SW480 (cell line): ENCODE measurements around the gene PPL.
"Not testable (repeated sequence)": the region's sequence is repeated elsewhere in the genome, so short reads cannot be mapped to it uniquely, and the experiment has no call there.

ENCODE experiments used
- DNase-seq: peaks from one replicate; pipeline ENCODE4 v3.0.0-alpha.2; 2016; ENCODE audit warnings: low spot score

Gene PPL

GRCh38 chr16:4958510-4959438, 21.8 kb upstream of the PPL start:
- DNase-seq, result no peak

DNA sequence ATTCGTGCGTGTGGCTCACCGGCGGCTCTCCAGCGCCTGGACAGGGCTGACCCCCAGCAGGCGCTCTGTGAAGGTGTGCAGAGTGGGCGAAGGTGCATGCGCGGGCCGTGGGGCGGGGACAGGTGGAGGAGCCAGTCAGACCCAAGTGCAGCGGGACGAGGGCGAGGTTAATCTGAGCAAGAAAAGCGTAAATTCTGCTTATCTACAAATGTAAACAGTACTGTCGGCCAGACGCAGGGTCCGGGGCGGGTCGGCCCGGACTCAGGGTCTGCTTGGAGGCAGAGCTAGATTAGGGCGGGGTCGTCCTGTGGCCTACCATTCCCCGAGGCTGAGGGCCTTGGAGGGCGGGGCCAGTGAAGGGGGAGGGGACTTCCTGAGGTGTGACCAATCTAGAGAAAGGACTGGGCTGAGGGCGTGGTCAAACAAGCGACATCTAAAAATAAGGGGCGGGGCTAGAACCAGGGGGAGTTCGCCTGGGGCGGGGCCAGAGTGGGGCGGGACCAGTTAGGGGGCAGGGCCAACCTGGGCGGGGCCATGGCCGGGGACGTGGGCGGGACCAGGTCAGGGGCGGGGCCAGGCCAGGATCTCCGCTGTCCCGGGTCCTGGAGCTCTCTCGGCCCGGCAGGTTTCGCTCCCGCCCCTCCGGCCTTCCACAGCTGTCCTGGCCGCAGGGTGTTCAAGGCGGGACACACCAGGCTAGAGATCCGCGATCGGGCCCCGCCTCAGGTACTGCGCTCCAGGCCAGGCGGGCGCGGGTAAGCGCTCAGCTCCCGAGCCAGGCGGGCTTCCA, 21.0 kb upstream of the PPL start, which contains the start of gene SEC14L5:
SEC14L5 (plus strand) TSS at position 611 of the 790 bp plus-strand sequence. CDS start 994 bp downstream, outside the sequence.
- peak; percentile 97 for DNase-seq

GRCh38 chr16:4957420-4957719, 20.4 kb upstream of the PPL start:
- DNase-seq, result no peak

- DNase-seq, result no peak
Measured at GRCh38 chr16:4954714-4955113, 17.8 kb upstream of the PPL start.

- DNase-seq, result not testable (repeated sequence)
Measured at GRCh38 chr16:4951583-4951982, 14.6 kb upstream of the PPL start.

DNA sequence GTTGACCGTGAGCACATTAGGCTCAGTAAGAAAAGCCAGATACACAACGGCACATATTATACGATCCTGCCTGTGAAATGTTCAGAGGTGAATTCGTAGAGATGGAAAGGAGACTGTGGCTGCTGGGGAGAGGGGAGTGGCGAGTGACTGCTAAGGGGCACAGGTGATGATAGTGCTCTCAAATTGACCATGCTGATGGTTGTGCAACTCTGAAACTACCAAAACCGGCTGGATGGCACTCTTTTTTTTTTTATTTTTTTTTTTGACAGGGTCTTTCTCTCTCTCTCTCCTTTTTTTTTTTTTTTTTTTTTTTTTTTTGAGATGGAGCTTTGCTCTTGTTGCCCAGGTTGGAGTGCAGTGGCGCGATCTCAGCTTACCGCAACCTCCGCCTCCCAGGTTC, 13.0 kb upstream of the PPL start:
- no peak for DNase-seq

GRCh38 chr16:4948903-4949766, 12.2 kb upstream of the PPL start:
- no peak for DNase-seq

DNA sequence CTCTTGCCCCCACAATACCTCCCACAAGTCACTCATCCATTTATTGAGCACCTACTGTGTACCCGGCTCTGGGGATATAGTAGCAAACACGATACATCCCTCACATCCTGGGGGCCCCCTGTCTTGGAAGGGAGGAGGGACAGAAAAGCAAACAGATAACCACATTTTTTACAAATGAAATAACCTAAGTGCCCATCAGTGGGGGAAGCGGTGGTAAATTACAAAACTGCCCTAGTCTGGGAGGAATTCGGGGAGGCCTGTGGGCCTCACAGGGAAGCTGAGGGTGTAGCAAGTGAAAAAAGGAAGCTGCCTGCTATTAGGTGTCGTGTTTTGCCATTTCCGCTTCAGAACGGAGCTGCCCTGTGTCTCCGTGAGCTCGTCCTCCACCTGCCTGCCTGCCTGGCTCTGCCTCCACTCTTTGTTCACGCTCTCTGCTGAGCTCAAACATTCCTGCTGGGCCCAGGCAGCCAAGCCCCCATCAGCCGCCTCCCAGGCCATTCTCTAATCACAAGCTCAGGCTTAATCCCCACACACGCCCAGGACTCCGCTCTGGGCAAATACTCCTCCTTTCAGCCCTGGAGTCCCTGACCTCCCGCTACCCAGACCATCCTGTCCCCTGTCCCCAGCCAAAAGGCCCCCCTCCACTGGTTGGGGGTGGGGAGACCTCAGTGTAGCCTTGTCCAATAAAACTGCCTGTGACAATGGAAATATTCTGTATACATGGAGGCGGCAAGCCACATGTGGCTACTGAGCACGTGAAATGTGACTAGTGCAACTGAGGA, 11.0 kb upstream of the PPL start:
- no peak for DNase-seq

- DNase-seq, result no peak
Measured at GRCh38 chr16:4946917-4947316, 10.0 kb upstream of the PPL start.

DNA sequence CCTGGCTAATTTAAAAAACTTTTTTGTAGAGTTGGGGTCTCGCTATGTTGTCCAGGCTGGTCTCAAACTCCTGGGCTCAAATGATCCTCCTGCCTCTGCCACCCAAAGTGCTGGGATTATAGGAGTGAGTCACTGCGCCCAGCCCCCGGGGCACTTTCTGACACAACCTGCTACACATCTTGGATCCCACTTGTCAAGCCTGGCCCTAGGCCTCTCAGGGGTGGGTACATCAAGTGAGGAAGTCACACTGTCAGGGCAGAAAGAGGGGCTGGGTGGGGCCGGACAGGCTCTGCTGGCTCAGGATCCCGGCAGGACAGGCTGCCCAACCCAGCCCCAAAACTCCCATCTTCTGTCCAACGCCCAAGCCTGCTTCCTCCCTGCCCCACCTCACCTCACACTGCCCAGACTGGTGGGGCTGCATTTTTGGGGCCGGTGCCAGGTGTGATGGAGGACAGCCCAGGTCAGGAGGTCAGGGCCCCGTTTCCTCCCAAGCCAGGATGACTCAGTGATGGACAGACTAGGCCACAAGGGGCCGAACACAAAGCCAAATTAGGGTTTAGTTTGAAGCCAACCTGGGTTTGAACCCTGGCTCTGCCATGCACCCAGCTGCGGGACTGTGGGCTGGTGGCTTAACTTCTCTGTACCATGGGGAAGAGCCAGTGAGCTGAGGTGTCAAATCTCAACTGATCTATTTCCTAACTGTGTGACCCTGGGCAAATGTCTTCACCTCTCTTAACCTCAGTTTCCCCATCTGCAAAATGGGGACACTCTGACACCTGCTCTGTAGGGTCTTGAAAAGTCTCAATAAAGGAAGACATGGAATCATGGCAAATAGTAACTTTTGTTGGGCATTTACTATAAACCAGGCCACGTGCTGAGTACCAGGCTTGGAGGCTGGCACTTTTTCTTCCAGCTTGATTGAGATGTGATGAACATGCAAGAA, 8.9 kb upstream of the PPL start:
- DNase-seq, result peak; percentile 77

DNA sequence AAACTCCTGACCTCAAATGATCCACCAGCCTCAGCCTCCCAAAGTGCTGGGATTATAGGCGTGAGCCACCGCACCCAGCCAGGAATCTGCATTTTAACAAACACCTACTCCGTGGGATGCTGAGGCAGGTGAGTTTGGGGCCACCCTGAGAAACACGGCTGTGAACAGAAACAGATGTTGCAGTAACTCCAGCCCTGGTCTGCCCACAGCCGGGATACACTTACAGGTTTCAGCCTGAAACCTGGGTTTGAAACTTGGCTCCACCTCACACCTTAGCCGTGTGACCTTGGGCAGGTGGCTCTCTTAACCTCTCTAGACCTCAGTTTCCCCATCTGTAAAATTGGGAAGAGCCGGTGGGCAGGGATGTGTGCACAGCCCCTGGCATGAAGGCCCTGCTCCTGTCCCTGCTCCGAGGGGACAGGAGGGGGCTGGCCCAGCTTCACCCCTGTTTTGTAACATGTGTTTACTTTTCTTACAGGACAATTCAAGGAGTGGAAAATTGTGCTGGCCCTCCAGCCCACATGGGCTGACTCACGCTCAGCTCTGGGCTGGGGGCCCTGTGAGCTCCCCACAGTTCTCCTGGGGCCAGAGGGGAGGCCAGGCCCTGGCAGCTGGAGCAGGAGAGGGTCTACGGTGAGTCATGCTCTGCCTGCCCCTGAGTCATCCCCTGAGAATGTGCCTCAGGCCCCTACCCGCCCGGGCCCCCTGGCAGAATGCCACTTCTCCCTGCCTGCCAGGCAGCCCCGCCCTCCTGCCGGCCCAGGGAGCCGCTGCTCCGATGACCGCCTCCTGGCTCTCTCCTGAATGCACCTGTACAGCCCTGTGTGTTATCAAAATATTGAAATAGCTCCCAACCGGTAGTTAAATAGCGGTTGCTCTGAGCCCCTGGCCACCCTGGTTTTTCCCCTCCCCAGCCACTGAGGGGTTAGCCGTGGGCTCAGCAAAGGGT, 7.7 kb upstream of the PPL start:
- DNase-seq, result peak; percentile 97

DNA sequence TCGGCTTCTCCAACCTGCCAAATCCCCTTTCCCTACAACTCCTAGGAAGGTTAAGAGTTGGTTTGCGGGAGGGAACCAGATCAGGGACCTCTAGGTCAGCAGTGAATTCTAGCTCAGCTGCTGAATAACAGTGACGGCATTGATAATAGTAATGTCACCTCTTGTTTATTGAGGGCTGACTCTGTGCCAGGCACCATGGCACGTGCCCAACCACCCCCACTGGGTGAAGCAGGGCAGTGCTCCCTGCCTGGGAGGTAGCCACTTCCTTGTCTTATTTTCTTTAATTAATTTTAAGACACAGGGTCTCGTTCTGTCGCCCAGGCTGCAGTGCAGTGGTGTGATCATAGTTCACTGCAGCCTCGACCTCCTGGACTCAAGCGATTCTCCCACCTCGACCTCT, 5.5 kb upstream of the PPL start:
- no peak for DNase-seq

DNA sequence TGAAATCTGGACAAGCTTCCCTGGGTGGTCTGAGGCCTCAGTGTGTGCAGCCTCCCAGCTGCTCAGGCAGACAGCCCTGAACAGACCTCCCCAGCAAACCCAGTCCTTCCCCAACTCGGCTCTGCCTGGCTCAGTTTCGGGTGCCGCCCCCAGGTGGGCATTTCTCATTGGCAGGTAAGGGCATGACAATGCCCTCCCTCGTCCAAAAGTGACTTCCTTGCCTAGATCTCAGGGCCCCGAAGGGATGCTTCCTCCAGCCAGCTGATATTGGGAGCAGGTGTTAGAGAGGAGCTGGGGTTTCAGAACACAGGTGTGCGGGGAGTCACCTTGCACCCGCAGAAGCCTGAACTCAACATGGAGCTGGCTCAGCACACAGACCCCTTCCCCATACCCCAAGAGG, 3.8 kb upstream of the PPL start:
- DNase-seq, result no peak

DNA sequence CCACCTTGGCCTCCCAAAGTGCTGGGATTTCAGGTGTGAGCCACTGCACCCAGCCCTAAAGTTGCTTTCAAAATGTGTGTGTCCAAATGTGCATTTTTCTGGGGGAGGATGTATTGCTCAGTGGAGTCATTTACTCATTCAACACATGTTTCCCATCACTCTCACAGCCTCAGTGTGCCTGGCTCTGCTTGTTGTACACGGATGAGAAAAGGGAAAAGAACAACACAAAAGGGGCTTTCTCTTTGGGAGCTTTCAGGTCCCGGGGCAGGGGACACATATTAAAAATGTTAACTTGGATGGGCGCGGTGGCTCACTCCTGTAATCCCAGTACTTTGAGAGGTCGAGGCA, 1.7 kb upstream of the PPL start:
- DNase-seq, result no peak

DNA sequence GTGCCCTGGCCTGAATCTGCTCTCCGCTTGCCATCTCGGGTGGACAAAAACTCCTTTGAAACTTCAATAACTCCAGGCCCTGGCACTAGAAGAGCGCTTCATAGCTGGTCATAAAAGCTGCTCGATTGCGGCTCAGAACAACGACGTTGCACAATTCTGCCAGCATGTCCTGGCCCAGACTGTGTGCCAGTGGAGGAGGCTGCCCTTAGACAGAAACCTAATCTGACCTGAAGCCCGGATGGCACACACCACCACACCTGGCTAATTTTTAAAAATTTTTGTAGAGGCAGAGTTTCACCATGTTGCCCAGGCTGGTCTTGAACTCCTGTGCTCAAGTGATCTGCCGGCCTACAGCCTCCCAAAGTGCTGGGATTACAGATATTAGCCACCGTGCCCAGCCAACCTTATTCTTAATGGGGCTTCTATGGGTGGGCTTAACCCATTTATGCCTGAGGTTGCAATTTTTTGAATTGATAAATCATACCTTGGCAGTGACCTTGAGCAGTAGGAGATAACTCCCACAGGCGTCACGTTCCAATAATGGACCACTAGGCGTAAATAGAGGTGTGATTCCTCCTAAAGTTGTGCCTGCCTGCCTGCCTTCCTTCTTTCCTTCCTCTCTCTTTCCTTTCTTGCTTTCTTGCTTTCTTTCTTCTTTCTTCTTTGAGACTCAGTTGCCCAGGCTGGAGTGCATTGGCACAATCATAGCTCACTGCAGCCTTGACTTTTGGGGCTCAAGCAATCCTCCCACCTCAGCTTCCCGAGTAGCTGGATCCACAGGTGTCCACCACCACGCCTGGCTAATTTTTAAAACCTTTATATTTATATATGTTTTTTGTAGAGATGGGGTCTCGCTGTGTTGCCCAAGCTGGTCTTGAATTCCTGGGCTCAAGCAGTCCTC, 1.1 kb upstream of the PPL start:
- DNase-seq, result peak; percentile 17

DNA sequence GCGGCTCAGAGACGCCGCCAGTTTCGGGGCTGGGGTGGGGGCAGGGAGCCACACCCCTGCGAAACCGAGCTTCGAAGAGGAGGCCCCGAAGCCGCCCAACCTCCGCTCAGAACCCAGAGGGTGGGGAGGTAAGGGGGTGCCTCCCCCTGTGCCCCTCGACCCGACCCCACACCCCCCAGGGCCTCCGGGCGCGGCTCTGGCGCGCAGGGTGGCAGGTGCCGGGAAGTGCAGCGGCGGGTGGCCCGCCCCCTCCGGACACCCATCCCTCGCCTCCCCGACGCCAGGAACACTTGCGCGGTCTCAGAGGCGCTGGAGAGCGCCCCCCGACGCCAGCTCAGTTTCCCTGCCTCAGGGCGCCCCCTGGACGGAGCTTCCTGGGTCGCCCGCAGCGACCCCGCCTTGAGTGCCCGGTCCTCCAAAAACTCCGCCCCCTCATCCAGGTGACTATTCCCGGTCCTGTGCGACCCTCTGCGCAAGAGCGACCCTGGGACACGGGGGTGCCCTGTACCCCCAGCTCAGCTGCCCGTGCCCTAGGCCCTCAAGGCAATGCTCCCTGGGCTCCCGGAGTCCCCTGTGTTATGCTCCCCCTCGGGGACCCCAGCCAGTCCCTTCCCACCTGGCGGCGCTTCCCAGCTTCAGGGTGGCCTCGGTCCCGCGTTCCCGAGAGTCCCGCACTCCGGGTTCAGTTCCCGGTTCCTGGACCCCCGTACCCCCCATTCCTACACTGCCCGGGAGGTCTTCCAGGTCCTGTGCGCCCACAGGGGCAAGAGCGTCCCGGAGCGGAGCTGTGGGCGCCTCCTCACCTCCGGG, 562 bp downstream of the PPL start:
- DNase-seq, result peak; percentile 58

- no peak for DNase-seq
Measured at GRCh38 chr16:4935241-4935855, 1.6 kb downstream of the PPL start.
